GM10266 (cell line): ENCODE measurements around the gene TTC17.
"Not testable (repeated sequence)": the region's sequence is repeated elsewhere in the genome, so short reads cannot be mapped to it uniquely, and the experiment has no call there.

Source experiments
- DNase-seq: peaks from one replicate; pipeline ENCODE4 v3.0.0; 2012; ENCODE audit errors: extremely low spot score
- TF ChIP-seq, protein P1 (sequence below): IDR thresholded peaks from 2 replicates; pipeline ENCODE4 v1.5.1; 2012; ENCODE audit warnings: mild to moderate bottlenecking, low read depth; ENCODE audit not compliant: control insufficient read depth, insufficient read depth; ENCODE audit errors: missing control alignments

The TTC17 gene

DNA sequence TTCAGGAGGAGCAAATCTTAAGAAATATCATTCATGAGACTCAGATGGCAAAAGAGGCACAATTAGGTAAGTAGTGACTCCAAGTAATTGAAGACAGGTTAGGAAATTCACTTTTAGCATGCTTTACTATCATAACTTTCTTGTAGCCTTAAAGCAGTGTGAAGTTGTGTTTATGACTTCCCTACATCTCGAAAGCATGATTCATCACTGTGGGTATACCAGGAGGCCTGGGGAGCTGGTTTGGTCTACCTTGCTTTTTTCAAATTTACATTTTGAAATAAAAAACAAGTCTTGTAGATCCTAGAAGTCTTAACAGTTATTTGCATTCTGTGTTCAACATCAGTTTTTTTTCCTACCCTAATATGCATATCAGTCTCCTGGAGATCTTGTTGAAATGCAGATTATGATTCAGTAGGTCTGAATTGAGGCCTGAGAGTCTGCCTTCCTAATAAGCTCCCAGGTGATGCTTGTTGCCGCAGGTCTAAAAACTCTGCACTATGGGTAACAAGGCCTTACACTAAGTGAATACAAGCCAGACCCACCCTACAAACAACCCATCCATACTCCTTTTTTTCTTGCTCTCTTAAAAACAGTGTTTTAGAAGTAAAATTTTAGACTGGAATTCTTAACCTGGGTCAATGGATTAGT is 41.4 kb downstream of the TTC17 start:
- no peak for DNase-seq
- TF ChIP-seq, protein P1, sequence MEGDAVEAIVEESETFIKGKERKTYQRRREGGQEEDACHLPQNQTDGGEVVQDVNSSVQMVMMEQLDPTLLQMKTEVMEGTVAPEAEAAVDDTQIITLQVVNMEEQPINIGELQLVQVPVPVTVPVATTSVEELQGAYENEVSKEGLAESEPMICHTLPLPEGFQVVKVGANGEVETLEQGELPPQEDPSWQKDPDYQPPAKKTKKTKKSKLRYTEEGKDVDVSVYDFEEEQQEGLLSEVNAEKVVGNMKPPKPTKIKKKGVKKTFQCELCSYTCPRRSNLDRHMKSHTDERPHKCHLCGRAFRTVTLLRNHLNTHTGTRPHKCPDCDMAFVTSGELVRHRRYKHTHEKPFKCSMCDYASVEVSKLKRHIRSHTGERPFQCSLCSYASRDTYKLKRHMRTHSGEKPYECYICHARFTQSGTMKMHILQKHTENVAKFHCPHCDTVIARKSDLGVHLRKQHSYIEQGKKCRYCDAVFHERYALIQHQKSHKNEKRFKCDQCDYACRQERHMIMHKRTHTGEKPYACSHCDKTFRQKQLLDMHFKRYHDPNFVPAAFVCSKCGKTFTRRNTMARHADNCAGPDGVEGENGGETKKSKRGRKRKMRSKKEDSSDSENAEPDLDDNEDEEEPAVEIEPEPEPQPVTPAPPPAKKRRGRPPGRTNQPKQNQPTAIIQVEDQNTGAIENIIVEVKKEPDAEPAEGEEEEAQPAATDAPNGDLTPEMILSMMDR = no peak

DNA sequence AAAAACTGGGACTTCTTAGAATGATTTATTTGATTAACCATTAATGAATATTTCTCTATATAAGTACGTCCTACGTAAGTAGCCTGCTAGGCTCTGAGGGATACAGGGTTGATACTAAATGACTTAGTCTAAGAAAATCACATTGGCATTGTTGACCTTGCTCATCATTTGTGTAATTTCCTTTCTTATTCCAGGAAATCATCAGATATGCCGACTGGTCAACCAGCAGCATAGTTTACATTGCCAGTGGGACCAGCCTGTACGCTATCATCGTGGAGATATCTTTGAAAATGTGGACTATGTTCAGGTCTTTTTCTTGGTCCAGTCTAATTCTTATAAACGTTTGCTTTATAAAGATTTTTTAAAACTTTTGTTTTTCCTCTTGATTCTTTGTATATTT is 42.5 kb downstream of the TTC17 start:
- no peak for DNase-seq
- TF ChIP-seq, protein P1 = no peak

DNA sequence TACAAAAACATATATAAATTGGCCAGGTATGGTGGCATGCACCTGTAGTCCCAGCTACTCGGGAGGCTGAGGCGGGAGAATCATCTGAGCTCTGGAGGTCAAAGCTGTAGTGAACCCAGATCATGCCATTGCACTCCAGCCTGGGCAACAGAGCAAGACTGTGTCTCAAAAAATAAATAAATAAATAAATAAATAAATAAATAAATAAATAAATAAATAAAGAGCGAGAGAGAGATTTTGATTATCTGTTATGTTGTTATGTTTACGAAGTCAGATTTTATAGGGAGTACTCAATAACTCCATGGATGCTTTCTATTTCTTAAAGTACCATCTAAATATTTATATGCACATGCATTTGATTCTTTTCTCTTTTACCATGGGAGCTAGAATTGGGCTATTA is 43.1 kb downstream of the TTC17 start:
- not testable (repeated sequence) for DNase-seq

DNA sequence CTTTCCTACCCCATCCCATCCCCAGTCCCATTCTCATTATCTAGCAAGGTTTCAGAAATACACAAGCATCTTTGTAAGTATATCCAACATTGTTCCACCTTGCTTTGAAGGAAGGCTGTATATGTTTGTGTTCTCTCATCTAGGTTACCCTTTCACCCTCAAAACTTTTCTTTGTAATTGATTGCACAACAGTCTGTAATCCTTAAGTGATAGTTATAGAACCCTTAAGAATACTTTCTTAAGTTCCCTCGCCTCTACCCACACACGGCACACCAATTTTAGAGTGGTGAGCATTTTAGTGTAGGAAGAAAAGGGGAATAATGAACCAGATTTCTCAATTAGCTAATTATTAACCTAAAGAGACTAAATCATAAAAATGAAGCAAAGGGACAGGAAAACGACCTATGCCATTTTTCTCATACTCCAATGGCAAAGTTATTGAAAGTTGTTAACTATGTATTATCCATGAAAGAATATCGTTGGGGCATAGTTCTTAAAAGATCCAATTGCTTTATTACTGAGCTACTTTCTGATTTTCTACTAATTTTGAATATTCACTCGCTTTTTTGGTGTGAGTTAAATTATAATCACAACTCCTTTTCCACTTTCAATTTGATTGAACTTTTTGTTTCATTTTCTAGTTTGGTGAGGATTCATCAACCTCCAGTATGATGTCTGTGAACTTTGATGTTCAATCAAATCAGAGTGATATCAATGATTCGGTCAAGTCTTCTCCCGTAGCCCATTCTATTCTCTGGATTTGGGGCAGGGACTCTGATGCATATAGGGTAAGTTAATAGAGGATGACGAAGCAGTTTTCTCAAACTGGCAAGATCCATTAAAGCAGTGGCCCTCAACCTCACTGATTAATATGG is 44.9 kb downstream of the TTC17 start:
- no peak for DNase-seq
- TF ChIP-seq, protein P1 = no peak

DNA sequence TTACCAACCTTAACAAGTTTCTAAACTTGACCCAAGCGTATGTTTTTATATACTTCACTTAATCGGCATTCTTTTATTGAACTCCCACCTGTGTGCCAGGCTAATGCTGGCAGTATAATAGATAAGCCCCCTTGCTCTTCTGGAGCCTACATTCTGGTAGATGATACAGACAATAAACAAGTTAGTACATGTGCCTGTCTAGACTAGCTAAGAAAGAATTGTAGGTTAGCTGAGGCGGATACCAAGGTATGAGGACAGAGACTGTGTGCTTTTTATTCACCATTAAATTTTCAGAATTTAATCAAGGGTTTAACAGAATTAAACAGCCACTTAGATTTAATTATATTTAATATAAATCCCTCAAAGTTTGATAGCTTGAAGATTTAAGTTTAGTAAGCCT is 45.7 kb downstream of the TTC17 start:
- no peak for DNase-seq
- TF ChIP-seq, protein P1 = no peak

DNA sequence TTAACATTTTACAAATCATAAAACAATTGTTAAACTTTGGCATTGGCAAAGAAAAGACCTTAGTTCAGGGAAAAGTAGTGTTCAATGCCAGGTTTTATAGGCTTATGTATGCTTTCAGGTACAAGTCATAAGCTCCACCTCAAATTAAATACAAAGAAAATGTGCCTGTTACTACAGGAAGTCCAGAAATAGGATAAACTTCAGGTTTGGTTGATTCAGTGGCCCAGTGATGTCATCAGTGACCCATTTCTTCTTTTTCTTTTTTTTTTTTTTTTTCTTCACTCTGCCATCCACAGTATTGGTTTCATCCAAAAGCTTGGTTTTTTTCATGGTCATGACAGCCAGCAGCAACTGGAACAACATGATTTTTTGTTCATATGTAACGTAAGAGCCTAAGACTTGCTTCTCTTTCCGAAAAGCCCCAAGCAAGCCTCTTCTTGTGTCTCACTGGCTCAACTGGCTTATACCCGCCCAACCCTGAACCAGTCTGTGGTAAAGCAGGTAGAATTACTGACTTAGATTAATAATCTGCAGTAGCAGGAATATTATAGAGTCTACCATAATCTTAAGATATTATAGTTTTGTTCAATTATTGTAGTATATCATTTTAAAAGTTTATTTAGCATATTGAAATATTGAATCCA is 46.2 kb downstream of the TTC17 start:
- DNase-seq = no peak
- TF ChIP-seq, protein P1 = no peak

DNA sequence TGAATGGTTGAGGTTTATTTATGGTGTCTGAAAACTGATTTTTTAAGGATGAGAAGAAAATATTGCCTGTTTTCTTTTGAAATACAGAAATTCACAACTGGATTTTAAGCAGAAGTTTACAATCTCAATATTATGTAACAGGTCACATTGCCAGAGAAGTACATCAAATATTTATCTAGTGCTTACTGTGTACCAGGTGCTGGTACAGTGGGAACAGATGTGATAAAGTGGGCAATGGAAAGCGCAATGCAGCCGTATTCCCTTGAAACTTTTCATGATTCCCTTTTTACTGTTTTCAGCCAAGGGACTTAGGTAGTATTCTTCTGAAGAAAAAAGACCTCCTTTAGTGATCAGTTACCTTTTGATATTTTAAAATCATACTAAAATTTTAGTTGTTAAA is 49.6 kb downstream of the TTC17 start:
- DNase-seq = no peak
- TF ChIP-seq, protein P1 = no peak
